Stimulated activated CD4-positive, alpha-beta T cell treated with anti-CD3 and anti-CD28 coated beads, Interleukin-15, amount 100 ng/mL, for 48 hours (primary cell): ENCODE results near the gene ARL3.
"Not testable (repeated sequence)": the region's sequence is repeated elsewhere in the genome, so short reads cannot be mapped to it uniquely, and the experiment has no call there.

Source experiments
- DNase-seq, 2 donors: peaks; one replicate each; pipeline ENCODE4 v3.0.0-alpha.2; 2020; ENCODE audit warnings: low read depth in 2 of 2

Gene ARL3

GRCh38 chr10:102673236-102673818 is 40.9 kb downstream of the ARL3 start:
- no peak for DNase-seq

DNA sequence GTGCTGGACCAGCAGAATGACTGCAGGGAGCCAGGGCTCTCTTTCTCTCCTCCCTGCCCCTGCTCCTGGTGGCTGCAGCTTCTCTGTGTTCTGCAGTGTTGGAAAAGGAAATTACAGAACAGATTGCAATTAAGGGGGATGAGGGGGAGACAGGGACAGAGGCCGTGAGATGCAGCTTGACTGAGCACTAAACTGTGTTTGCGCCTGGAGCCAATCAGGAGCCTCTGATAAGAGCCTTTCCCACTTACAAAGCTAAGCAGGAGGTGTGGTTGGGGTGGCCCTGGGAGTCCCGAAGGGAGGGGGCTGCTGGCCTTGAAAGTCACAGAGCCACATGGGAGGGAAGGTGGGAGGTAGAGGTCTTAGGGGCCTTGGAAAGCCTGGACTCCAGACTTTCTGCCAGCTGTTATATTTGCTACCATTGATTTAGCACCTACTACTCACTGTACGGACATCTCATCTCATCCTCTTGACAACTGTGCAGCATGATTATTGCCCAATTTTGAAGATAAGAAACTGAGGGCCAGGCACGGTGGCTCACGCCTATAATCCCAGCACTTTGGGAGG is 43.2 kb downstream of the ARL3 start:
- DNase-seq, result no peak

DNA sequence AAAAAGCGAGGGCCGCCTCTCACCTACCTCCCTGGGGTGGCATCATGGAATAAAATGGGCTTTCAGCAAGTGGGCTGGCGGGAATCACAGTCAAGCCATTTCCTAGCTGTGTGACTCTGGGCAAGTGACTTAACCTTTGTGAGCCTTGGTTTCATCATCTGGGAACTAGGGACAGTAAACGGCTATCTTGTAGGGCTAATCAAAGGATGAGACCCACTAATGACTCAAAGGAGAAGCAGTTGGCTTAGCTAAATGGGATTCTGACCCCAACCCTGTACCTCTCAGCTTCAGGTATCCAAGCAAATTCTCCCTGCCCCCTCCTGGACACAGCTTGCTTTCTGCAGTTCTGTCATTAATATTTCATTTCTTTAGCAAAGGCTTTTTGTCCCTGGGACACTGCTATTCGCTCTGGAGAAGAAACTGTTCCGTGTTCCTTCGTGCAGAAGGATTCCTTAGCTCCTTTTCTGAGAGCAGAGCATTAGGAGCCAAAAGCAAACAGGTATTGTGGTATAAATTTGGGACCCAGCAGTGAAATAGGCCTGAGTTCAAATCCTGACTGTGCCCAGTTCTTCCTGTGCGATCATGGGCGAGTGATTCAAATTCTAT is 44.0 kb downstream of the ARL3 start:
- no peak for DNase-seq

DNA sequence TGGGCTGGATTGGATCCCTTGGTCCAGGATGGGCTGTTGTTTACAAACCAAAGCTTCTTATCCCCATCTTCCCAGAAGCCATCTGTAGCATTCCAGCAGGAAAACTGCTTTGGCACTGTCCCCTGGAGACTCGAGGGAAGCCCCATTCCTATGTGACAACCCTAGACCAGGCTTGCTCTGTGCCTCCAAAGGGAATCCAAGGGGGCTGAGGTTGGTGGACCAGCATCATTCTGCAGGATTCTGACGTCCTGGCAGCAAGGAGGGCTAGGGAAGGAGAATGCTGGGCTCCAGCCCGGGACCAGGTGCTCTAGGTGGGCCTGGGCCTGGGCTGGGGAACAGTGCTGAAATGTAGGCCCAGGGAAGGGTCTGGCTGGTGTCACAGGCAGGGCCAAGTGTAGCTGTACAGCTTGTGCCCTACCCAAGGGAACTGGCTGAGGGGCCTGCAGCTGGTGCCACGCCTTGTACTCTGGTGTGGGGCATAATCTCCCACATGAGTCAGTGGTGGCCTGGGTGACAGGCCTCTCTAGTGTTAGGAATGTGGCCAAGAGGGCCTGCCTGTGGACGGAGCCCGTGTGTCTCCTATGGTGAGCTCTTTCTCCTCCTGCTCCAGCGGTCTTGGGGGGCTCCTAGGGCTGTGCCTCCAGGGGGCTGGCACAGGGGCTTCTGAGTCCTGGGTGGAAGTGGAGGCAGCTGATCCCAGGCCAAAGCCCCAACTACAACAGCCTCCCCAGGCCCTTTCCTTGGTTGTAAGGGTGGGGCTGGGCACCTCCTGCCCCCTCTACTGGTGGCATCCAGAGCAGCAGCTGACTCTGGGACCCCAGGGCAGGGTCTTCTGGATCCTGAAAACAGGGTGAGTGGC is 44.8 kb downstream of the ARL3 start:
- no peak for DNase-seq

- DNase-seq, result no peak
Observed at GRCh38 chr10:102668326-102669107, 45.7 kb downstream of the ARL3 start.

DNA sequence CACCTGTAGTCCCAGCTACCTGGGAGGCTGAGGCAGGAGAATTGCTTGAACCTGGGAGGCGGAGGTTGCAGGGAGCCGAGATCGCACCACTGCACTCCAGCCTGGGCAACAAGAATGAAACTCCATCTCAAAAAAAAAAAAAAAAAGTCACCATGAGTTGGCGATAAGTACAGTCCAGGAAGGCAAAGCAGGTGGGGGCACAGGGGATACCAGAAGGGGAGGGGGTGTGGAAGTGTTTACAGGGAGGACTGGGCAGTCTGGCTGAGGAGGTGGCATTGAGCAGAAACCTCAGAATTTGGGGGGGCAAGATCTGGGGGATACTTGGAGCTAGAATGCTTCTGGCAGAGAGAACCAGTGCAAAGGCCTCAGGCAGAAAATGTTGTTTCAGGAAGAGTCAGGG is 46.8 kb downstream of the ARL3 start:
- not testable (repeated sequence) for DNase-seq

DNA sequence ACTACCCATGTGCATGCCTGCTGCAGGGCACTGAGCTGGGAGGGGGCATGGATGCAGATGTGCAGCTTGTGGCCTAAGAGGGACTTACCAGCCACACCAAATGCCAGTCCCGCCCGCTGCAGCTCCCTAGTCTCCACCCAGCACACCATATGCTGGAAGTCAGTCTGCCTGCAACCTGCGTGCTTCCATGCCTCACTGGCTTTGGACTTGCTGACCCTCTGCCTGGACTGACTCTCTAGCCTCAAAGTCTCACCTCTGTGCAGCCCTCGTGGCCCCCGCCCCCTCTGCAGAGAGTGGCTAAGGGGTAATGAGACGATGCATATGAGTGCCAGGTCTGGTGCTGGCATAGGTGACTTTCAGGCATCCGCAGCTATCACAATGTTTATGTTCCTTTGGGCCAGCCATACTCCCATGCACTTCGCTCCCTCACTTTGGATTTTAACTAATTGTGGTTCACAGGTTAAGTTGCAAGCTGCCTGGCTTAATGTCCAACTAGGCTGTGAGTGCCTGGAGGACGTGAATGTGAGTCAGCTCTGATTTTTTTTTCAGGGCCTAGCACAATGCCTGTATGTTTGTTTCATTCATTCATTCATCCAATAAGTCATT is 48.2 kb downstream of the ARL3 start:
- DNase-seq, result no peak

DNA sequence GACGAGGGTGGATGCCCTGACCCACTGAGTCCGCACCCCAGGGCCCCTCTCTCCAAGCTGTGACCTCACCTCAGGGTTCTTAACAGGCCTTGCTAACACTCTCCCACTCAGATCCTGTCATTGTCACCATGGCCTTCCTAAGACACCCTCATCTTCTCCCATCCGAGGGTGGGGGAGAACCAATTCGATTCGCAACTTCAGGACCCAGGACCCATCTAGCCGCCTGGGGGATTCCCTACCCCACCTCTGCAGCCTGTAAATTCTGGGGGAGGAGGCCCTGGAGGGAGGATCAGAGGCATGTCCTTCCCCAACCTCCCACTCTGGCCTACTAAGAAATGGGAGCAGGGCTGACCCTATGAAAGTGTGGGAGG is 52.6 kb downstream of the ARL3 start:
- no peak for DNase-seq

GRCh38 chr10:102660888-102661657 is 53.1 kb downstream of the ARL3 start:
- DNase-seq, result peak; percentile 51 to 68

- DNase-seq, result no peak
Observed at GRCh38 chr10:102658802-102659201, 55.4 kb downstream of the ARL3 start.

DNA sequence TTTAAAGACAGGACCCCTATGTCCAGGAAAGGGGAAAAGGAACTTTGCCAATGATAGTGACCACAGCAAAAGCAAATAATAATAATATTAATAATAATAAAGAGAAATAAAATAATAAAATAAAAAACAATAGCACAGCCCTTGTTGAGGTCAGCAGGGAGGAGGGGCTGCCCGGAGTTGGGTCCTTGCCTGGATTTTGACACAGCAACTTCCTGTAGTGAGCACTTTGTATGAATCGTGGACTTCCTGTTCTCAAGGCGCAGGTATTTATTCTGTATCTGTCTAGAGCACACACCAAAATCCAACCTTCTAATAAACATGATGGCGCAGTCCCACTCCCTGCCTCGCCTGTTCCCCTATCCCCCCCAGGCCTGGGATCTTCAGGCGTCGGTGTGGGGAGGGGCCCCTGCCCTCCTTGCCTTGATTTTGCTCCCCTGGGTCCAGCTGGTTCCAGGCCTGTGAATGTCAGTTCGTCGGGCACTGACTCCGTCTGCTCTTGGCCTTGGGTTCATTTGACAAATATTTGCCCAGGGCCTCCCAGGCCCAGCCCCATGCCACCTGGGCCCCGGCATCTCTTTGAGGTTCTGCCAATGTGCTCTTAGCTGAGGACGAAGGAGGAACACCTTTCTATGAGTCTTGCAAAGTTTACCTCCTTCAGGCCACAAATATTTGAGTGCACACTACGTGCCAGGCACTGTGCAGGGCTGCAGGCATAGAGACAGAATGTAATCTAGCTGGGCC is 56.0 kb downstream of the ARL3 start:
- DNase-seq, result no peak

DNA sequence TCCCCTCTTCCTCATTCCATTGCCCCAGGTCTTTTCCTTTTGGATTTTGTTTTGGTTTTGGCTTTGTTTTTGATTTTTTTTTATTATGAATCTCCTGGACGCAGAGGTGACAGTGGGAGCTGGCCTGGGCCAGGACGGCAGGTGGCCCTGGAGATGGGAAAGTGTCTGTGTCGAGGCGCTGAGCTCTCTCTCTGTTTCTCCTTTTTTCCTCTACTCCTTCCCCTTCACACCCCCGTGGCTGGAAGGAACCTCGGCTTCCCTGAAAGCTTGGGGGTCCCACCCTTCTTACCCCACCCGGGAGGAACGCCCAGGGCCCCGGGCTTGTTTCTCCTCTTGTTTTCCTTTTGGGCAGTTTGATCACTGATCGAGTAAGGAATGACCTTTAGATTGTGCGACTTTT is 56.7 kb downstream of the ARL3 start:
- DNase-seq, result no peak

DNA sequence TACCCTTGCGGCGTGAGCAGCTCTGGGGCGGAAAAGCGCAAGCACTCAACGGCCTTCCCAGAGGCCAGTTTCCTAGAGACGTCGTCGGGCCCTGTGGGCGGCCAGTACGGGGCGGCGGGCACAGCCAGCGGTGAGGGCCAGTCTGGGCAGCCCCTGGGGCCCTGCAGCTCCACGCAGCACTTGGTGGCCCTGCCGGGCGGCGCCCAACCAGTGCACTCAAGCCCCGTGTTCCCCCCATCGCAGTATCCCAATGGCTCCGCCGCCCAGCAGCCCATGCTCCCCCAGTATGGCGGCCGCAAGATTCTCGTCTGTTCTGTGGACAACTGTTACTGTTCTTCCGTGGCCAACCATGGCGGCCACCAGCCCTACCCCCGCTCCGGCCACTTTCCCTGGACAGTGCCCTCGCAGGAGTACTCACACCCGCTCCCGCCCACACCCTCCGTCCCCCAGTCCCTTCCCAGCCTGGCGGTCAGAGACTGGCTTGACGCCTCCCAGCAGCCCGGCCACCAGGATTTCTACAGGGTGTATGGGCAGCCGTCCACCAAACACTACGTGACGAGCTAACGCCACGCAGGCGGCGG is 57.3 kb downstream of the ARL3 start:
- no peak for DNase-seq

- no peak for DNase-seq
Observed at GRCh38 chr10:102656026-102656425, 58.2 kb downstream of the ARL3 start.

DNA sequence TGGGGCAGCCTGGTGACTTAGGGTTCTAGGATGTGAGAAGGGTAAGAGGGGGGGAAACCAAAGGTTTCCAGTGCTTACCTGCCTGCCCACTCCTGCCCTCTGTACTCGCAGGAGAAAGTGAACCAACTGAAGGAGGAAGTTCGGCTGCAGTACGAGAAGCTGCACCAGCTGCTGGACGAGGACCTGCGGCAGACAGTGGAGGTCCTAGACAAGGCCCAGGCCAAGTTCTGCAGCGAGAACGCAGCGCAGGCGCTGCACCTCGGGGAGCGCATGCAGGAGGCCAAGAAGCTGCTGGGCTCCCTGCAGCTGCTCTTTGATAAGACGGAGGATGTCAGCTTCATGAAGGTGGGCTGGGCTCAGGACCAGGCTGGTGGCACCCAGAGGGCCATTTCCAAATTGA is 59.2 kb downstream of the ARL3 start:
- no peak for DNase-seq

DNA sequence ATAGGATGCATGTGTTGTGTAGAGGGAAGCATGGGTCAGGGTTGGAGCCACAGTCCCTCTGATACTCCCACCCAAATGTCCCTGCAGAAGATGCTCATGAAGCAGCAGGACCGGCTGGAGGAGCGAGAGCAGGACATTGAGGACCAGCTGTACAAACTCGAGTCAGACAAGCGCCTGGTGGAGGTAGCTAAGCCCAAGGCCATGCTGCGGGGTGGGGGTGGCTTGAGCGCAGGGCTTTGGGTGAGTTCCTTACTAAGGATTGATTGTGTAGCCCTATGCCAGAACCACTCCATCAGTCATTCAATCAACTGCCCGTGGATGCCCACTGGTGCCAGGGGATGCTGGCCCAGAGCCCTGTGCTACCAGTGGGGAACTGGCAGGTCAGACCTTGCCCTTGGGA is 59.6 kb downstream of the ARL3 start:
- DNase-seq, result no peak

DNA sequence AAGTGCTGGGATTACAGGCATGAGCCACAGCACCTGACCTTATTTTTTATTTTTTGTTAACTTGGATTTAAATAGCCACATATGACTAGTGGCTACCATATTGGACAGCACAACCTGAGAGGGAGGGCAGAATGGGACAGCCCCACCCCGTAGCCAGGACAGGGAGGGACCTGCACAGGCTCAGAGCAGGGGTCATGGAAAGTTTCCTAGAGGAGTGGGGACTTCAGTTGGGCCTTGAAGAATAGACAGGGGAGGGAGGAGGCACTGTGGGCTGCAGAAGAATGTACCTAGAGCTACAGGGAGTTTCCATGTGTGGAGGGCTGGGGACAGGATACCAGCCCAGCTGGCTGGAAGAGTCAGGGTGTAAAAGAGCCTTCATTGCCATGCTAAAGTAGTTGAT is 61.1 kb downstream of the ARL3 start:
- no peak for DNase-seq

- DNase-seq, result no peak
Observed at GRCh38 chr10:102652170-102652916, 61.9 kb downstream of the ARL3 start.
